Activated T-cell treated with anti-CD3 and anti-CD28 coated beads, Interleukin-2, amount 50 U/mL, for 1 hour (primary cell): Measurements from ENCODE around the gene LTBP1.
"Not testable (repeated sequence)": the region's sequence is repeated elsewhere in the genome, so short reads cannot be mapped to it uniquely, and the experiment has no call there.

Experiments
- DNase-seq: peaks from one replicate; pipeline ENCODE4 v3.0.0-alpha.2; 2020

LTBP1 gene, protein sequence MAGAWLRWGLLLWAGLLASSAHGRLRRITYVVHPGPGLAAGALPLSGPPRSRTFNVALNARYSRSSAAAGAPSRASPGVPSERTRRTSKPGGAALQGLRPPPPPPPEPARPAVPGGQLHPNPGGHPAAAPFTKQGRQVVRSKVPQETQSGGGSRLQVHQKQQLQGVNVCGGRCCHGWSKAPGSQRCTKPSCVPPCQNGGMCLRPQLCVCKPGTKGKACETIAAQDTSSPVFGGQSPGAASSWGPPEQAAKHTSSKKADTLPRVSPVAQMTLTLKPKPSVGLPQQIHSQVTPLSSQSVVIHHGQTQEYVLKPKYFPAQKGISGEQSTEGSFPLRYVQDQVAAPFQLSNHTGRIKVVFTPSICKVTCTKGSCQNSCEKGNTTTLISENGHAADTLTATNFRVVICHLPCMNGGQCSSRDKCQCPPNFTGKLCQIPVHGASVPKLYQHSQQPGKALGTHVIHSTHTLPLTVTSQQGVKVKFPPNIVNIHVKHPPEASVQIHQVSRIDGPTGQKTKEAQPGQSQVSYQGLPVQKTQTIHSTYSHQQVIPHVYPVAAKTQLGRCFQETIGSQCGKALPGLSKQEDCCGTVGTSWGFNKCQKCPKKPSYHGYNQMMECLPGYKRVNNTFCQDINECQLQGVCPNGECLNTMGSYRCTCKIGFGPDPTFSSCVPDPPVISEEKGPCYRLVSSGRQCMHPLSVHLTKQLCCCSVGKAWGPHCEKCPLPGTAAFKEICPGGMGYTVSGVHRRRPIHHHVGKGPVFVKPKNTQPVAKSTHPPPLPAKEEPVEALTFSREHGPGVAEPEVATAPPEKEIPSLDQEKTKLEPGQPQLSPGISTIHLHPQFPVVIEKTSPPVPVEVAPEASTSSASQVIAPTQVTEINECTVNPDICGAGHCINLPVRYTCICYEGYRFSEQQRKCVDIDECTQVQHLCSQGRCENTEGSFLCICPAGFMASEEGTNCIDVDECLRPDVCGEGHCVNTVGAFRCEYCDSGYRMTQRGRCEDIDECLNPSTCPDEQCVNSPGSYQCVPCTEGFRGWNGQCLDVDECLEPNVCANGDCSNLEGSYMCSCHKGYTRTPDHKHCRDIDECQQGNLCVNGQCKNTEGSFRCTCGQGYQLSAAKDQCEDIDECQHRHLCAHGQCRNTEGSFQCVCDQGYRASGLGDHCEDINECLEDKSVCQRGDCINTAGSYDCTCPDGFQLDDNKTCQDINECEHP (N-terminal part only)

DNA sequence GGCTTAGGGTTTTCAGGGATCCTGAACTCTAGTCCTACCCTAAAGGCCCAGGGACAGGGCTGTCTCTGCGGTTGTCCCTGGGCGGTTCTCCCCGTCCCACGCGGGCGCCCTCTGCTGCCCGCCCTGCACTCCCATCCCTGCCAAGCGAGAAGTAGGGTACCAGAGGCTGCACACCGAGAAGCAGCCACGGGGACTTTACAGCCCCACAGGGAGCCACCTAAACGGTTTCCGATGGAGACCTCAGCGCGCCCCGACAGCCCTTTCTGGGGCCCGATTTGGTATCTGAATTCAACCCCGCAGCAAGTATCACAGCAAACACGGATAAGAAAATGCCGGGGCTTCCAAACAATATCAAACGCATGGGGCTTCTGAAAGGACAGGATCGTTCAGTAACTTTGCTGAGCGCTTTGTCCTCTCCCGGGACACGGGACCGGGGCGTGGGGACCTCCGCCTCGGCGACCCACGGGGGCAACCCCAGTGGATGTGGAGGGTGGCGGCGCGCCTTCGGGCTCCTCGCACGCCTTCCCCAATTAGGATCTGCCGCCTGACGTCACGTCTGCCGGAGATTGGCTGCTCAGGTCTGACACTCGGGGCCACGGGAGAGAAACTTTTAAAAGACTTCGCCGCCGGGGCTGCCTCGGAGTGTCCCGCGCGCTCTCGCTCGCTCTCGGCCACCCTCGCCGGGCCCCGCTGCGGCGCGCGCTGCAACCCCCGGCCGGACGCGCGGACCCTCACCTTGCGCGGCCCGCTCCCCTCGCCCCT, at the start of gene LTBP1:
LTBP1 (plus strand) TSS at position 640 of the 762 bp plus-strand sequence. CDS start 372 bp downstream, outside the sequence.
- DNase-seq: peak; percentile 49

DNA sequence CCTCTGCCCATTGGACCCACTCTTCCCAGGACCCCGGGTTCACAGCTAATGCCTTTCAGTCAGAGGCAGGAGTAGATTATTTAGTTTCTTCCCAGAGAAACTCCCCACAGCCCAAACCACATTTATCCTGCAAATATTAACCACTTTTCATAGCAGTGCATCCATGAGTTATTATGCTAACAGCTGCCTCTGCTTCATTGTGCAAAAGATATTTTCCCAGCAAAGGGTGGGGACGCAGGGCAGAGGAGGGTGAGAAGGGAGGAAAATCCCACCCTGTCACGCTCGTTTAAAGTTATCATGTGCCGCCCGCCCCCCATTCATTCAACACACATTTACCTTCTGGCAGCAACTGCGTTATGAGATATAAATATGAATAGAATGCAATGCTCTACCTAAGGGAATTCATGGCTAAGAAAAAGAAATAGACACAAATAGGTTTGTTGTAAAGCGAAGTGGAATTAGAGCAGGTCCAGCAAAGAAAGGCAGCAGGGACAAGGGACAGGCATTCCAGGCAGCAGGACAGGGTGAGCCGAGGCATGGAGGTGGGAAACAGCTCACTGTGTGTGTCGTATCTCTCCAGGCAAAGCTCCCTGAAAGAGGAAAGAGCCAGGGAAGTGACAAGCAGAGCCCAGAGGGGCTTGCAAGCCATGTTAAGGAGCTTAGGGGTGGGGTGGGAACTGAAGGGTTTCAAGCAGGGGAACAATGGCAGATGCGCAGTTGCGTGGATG, 46.3 kb upstream of the LTBP1 start:
- no peak for DNase-seq

DNA sequence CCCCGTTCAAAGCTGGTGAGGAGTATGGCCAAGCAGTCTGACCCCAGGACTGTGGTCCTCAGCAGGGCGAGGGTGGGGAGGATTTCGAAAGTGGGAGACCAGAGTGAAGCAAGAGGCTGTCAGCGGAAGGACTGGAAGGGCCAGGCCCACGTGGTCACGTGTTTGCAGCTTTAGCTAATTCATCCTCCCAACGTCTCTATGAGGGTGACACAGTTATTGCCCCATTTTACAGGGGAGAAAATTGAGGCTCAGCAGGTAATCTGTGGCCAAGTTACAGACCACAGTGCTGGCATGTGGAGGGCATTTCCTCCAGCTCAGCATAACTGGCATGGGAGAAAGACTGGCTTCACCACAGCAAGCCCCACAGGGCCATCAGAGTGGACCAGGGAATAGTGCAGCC, 45.4 kb upstream of the LTBP1 start:
- no peak for DNase-seq

DNA sequence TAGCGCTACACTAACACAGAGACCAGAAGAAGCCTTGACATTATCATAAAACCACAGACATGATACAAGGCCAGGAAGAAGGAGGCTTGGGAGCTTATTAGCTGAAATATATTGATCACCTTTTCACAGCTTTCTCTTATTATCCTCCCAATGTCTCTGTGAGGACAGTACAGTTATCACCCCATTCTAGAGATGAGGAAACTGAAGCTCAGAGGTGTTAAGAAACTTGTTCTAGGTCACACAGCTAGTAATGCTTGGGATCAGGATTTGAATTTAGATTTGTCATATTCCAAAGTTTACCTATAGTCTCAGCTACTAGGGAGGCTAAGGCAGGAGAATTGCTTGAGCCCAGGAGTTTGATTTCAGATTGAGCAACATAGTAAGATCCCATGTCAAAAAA, 44.6 kb upstream of the LTBP1 start:
- no peak for DNase-seq

DNA sequence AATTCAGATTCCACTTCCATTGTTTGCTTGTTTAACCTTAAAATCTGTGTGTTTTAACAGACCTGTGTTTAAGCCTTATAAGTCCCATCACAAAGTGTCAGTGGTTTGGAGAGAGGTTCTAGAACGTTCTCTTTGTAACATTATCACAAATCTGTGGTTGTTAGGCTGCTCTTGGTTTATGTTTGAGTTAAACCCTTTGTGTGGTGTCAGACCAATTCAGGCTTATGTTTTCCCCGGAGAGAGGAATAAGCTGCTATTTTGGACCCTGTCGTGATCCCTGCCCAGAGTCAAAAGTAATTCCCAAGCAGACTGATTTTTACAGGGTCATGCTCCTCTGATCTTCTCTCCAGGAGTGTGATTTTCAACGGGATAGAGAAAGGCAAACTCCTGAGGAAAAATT, 43.8 kb upstream of the LTBP1 start:
- no peak for DNase-seq

DNA sequence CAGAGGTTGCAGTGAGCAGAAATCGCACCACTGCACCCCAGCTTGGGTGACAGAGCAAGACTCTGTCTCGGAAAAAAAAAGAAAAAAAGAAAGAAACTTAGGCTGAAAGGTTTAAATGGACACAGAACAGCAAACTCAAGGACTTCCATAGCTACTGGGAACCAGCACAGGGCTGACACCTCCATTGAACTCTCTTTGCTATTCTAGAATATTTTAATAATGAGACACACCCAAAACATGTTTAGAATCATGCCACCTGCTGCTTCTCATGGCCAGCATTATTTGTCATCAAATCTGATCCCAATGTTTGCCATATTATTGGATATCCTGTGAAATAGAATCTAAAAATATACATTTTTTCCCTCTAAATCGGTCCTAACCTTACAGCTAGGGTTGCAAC, 42.7 kb upstream of the LTBP1 start:
- no peak for DNase-seq

DNA sequence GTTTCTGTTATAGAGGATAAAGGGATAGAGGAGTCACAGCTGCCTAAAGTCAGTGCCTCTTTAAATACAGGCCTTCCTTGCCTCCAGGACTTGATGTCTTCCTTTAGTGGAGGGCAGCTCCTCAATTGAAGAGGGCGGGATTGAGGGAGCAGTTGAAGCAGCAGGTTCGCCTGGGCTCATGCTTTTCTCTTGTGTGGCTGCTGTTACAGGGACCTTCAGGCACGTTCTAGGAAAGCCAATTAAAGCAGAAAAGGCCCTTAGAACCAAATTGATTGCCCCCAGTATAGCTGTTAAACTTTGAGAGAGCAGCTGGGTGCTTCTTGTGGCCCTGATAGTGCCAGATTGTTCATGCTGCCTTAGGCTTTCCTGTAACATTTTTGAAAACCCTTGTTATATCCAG, 42.0 kb upstream of the LTBP1 start:
- DNase-seq: no peak

DNA sequence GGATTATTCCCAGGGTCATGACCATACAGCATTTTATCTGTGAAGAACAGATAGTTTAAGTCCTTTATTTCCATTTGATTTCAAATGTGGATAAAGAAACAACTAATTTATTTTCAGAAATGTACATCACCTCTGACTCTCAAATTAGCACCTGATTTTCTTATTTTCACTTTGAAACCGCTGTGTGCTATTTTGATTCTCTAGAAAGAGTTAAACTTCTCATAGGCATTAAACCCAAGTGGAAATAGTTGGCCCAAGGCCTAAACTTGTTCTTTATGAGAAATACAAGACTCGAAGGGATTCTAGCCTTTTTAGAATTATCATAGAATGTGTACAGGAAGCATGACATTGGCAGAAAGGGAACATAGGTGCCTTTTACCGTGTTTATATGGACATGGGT, 41.5 kb upstream of the LTBP1 start:
- DNase-seq: no peak

DNA sequence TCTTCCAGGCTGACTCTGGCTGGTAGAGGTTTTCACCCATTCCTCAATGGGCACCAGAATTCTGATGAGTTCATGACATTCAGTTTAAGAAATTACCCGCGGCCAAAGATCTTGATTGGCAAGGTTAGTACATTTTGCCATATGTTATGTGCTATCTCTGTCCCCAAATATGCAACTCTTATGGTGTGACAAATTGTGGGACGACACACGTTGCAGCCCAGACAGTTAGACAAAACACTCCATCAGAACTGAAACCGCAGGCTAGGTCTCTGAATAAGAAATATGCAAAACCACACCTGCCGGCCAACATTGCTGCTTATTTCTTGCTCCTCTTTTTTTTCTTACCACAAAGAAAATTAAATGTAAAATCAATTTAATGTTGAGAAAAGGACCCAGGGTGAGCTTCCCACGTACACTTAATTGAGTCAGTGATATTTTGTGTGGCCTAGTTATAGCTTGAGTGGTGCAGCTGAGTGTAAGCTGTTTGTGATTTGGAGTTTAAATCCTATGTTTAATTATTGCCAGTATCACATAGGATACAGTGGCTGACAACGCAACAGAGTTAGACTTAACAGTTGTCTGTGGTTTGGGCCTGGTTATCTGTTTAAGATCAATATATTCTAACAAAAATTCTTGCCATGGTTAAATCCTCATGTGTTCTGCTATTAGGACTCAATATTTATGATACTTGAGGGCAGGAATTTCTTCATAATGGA, 35.7 kb upstream of the LTBP1 start:
- no peak for DNase-seq

DNA sequence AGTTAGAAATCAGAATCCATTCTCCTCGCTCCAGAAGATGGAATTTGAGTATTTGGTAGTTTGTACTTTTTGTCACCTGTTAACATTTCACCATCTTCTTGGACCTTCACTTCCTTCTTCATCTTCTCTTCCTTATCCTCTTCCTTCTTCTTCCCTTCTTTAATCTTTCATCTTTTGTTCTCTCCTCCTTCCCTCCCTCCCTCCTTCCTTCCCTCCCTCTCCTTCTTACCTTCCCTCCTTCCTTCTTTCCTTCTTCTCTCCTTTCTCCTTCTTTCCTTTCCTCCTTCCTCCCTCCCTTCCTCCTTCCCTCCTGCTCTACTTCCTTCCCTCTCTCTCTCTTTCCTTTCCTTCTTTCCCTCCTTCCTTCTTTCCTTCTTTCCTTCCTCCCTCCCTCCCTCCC, 31.1 kb upstream of the LTBP1 start:
- no peak for DNase-seq

DNA sequence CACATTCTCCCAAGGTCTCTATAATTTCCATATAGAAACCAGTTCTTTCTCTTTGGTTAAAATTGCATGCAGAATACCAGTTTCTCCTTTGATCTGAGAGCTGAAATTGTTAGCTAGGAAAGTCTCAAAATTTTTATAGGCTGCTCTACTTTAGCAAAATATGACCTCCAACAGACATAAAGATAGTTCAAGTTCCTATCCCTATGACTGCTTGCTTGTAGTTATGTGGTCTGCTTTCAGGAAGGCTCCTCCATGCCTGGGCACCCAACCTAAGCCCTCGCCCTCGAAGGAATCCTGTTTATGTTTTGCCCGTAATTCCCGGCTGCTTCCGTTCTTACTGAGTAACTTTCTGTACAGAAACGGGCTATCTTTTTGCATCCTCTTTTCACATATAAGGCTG, 28.0 kb upstream of the LTBP1 start:
- no peak for DNase-seq

DNA sequence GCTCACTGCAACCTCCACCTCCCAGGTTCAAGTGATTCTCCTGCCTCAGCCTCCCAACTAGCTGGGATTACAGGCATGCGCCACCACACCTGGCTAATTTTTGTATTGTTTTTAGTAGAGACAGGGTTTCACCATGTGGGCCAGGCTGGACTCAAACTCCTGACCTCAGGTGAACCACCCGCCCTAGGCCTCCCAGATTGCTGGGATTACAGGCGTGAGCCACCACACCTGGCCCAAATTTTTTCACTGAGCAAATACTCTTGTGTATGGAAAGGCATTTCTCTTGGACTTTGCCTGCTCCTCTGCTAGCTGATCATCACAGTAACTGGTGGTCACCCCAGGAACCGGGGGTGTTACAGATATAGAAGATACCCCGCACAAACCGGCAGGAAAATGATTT, 26.9 kb upstream of the LTBP1 start:
- DNase-seq: not testable (repeated sequence)

DNA sequence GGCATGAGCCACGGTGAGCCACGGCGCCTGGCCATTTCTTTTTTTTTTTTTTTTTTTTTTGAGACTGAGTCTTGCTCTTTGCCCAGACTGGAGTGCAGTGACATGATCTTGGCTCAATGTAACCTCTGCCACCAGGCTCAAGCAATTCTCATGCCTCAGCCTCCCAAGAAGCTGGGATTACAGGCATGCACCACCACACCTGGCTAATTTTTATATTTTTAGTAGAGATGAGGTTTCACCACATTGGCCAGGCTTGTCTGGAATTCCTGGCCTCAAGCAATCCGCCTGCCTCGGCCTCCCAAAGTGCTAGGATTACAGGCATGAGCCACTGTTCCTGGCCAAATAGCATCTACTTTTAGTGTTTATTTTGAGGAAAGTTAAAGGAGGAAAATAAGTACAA, 25.3 kb upstream of the LTBP1 start:
- not testable (repeated sequence) for DNase-seq

DNA sequence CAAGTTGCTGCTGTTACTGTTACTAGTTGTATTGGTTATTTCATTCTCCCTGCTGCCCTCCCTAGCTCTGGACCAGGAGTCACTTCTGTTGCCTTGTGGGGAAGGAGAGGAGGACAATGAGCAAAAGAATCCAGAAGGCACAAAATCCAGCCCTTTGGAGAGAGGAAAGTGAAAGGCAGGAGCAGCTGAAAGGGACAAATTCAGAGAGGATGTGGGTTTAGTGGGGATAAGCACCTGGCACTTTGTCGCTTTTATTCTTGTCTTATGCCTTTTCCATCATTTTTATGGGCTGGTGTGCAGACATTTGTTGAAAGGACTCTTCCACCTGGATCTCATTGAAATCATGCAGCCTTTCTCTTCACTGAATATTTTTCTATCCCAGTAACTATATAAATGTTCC, 24.3 kb upstream of the LTBP1 start:
- DNase-seq: no peak

DNA sequence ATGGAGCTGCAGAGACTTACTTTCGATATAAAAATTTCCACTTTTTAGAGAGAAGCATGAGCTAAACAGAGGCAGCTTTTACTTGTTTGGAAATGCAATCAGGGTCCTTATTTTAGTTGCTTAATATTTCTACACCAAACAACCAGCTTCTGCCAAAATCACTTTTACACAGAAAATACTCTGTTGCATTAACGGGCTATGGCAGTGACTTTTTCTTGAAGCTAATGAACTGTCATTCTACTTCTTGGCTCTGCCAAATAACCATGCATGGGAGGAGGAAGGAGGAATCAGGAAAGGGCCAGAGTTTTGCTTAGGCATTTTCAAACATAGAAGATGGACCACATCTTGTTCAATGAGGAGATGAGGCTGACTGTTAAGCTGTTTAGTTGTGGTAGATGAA, 23.6 kb upstream of the LTBP1 start:
- no peak for DNase-seq

DNA sequence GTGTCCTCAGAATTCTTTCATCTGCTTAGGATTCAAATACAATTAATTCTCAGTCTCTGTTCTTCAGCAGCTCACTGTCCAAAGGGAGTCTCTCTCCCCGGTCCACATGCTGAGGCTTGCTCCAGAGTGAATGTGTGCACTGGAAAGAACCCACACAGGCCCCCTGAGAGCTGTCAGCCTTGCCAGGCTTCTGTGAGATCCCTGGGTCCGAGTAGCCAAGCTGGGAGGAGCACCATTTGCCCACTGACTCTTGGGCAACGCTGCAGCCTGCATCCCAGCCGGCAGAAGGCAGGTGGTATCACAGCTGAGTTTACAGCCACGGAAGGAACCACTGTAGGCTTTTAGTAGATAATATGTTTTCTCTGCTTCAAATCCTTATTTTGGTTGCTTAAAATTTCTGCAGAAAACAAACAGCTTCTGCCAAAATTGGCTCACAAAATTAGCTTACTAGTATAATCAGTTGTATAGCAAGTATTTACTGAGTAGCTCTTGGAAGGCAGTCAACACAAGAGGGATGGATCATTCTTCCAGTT, 21.4 kb upstream of the LTBP1 start:
- DNase-seq: no peak

DNA sequence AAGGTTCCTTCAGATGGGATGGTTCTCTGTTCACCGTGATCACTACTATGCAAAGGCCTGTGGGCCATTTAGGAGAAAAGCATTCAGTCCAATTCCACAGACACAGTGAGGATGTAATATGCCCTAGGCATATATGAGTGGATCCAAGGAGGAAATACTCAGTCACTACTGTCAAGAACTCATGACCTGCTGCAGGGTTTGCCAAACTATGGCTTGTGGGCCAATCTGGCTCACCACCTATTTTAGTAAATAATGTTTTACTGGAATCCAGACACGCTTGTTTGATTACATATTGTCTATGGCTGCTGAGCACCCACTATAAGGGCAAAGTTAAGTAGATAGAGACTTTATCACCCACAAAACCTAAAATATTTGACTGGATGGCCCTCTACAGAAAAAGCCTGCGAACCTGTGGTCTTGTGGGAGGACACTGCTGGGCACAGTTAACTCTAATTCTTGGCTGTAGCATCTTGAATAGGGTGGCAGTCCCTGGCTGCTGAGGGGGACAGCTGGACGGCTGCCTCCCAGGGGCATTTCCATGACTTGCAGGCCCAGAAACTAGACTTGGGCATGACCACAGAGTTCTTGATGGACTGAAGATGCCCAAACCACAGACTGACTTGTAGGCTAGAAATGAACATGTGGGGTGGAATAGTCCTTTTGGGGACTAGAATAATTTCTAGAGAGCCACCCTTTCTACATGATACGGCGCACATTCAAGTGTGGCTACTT, 20.6 kb upstream of the LTBP1 start:
- DNase-seq: no peak

DNA sequence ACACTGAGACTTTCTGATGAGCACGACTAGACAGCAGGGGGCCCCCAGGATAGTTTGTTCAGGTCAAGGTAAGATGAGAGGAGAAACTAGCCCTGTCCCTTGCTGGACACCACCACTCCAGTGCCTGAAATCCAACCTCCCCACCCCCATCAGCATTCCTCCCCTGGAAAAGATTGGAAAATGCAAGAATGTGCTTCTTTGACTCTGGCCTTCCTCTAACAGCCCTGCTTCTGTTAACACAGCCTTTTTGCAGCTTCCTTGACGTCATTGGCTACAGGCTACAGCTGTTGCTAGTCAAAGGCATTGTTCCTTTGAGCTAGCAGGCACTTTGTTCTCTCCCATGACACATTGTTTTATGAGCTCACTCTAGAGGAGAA, 20.1 kb upstream of the LTBP1 start:
- no peak for DNase-seq

DNA sequence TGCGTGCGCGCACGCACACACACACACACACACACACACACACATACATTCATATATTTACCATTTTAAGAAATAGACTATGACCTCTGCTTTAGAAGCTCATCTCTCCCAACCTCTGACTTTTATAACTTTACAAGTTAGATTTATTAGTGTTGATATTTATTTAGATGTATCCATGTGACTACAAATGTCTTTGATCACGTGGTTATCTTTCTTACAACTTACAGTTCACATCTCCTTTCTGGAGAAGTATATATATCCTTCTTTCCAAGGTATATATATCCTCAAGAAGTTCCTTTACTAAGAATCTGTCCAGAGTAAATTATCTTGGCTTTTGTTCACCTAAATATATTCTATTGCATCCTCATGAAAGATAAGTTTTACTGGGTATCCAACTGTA, 16.3 kb upstream of the LTBP1 start:
- no peak for DNase-seq

DNA sequence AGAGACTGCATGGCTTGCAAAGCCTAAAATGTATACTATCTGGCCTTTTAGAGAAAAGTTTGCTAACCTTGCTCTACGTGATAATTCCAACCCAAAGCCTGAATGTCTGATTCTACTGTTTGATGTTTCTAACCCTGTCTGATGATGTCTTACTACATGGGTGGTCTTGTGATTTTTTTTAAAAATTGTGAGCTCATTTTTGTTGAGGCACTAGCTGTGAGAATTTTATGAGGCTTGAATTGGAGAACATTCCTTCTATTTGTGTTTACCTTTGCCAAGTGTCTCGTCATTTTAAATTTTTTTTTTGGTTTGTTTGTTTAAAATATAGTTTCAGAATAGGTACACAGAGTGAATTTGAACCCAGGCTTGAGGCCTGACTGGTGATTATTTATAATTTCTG, 15.2 kb upstream of the LTBP1 start:
- no peak for DNase-seq
